HG02970 (cell line): ENCODE data around the gene POLR2C.

Experiments used
- ATAC-seq: cut with Tn5 transposase; IDR thresholded peaks from one replicate; pipeline ENCODE4 v1.9.1; 2021; ENCODE audit warnings: mild to moderate bottlenecking, moderate library complexity, moderate number of reproducible peaks; ENCODE audit not compliant: unreplicated experiment, low FRiP score

POLR2C gene

GRCh38 chr16:57517397-57518367 lies 55.2 kb downstream of the POLR2C start:
- ATAC-seq, result no peak

- ATAC-seq, result no peak
These were observed 56.0 kb downstream of the POLR2C start for GRCh38 chr16:57518520-57518919.

GRCh38 chr16:57518922-57519321 lies 56.4 kb downstream of the POLR2C start:
- no peak for ATAC-seq

- no peak for ATAC-seq
These were observed 57.4 kb downstream of the POLR2C start for GRCh38 chr16:57519796-57520360.
